Measurements from ENCODE around the gene PDLIM5. TPM values are rescaled to one million over a fixed set of nuclear protein-coding genes. Genes with fewer than 3 reads are reported as not detected.

The PDLIM5 gene
- total and polyA plus RNA-seq, 7 donors, result 215 to 840 (median 480) TPM

- intact Hi-C loops (cut with DNase I), result no loop called here
- no peaks in the 10 kb centered on the region for H3K4me1 ChIP-seq
- no peak overlapping the region for H3K4me3 ChIP-seq
- H3K9me3 ChIP-seq, result no peaks in the 10 kb centered on the region
- H3K27ac ChIP-seq, result no peak overlapping the region
- TF ChIP-seq CTCF (IDR thresholded peaks at IDR 0.05), result no peak
- H3K36me3 ChIP-seq (ENCODE audit: insufficient read depth in 1 of 2, low read depth in 1 of 2), result no peaks in the 10 kb centered on the region
- no peak for DNase-seq
- ATAC-seq, result no peak
- H3K27me3 ChIP-seq (ENCODE audit: insufficient read depth in 3 of 3, low read length in 2 of 3), result no peaks in the 10 kb centered on the region
- 86 to 90% (median 89%) methylated on average over 5 of the region's 5 CpGs for WGBS, 3 donors
These were observed 219.4 kb downstream of the PDLIM5 start for GRCh38 chr4:94671113-94671512.

DNA sequence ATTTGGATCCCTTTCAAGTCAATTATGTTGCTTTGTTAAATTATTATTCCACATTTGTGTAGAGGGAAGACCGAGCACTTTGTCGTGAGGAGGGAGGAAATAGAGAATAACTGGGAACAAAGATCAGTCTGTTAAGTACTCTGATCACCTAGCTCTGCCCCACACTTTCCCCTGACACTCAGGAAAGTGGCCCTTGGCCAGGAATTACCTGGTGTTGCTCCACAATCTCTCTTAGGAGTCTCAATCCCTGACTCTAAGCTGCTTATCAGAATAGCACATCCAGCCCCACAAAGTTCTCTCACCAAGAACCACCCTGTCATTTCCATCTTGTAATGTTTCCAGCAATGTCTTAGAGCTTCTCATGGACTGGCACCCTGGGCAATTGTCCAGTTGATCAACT, 222.2 kb downstream of the PDLIM5 start:
- no peak for ATAC-seq
- intact Hi-C loops (cut with DNase I), result no loop called here
- Histone ChIP-seq H3K27ac (no peak overlapping the region), H3K9me3 (no peaks in the 10 kb centered on the region), H3K4me1 (no peaks in the 10 kb centered on the region), H3K4me3 (no peak overlapping the region), H3K27me3 (ENCODE audit: insufficient read depth in 3 of 3, low read length in 2 of 3) (no peaks in the 10 kb centered on the region), H3K36me3 (ENCODE audit: insufficient read depth in 1 of 2, low read depth in 1 of 2) (no peaks in the 10 kb centered on the region)
- DNase-seq, result no peak
- WGBS, 3 donors, result 59 to 84% (median 83%) methylated on average over 2 of the region's 2 CpGs
- TF ChIP-seq CTCF (IDR thresholded peaks at IDR 0.05), result no peak

GRCh38 chr4:94676970-94677369, 225.2 kb downstream of the PDLIM5 start:
- no peaks in the 10 kb centered on the region for H3K9me3 ChIP-seq
- H3K4me3 ChIP-seq, result no peak overlapping the region
- DNase-seq (no peak), ATAC-seq (no peak)
- 31 to 46% (median 32%) methylated on average over 2 of the region's 2 CpGs for WGBS, 3 donors
- TF ChIP-seq CTCF (IDR thresholded peaks at IDR 0.05), result no peak
- H3K27ac ChIP-seq, result no peak overlapping the region
- H3K4me1 ChIP-seq, result no peaks in the 10 kb centered on the region
- intact Hi-C loops (cut with DNase I), result no loop called here
- no peaks in the 10 kb centered on the region for H3K27me3 ChIP-seq (ENCODE audit: insufficient read depth in 3 of 3, low read length in 2 of 3)
- no peaks in the 10 kb centered on the region for H3K36me3 ChIP-seq (ENCODE audit: insufficient read depth in 1 of 2, low read depth in 1 of 2)

DNA sequence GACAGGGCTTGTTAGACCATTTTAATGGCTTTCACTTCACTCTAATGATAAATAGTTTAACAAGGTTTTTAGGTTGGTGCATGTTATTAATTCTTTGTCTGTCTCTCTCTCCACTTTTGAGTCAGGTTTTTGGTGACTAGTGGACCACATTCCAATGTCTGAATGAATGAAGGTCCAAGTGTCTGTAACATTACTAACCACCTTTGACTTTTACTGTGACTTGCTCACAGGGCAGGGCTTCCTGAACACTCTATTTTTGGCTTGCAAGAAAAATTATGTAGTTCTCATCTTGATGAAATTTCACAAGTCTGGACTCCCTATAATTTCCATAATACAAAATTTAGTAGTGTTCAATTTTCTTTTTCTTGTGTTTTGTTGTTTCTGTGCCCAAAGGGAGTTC, 227.2 kb downstream of the PDLIM5 start:
- Histone ChIP-seq H3K9me3 (no peaks in the 10 kb centered on the region), H3K36me3 (ENCODE audit: insufficient read depth in 1 of 2, low read depth in 1 of 2) (no peaks in the 10 kb centered on the region), H3K4me1 (no peaks in the 10 kb centered on the region), H3K4me3 (no peak overlapping the region), H3K27ac (no peak overlapping the region), H3K27me3 (ENCODE audit: insufficient read depth in 3 of 3, low read length in 2 of 3) (no peaks in the 10 kb centered on the region)
- intact Hi-C loops (cut with DNase I), result no loop called here
- TF ChIP-seq CTCF (IDR thresholded peaks at IDR 0.05), result no peak
- ATAC-seq, result no peak
- no peak for DNase-seq

DNA sequence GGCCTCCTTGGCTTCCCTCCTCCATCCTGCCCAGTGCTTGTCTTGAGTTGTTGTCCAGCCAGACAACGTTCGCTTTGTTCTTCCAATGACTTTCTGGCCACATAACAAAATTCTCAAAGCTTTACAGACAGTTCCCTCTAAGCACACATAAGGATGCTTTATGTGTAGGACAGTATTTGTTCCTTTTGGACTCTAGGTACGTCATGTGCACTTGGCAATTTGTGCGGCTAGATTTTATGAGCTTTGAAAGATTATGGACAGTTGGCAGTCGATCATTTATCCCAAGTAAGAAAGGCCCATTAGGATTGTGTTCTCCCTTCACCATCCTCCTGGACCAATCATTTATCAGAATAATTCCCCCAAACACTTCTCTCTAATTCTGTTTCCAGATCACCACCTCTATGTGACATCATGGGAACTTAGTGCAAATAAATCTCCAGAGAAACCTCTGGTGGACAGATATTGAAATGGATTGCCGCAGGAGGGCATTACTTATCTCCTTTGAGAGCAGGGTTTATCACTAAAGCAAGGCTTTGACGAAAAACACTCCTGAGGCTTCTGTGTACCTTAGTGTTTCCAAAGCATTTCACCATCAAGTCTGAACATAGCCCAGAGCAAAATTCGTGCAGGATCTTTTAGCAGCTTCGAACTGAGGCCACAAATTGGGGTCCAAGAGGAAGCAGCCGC, 228.6 kb downstream of the PDLIM5 start:
- WGBS, 3 donors, result 83 to 88% (median 85%) methylated on average over 10 of the region's 10 CpGs

More for the DNA sequence above, 228.6 kb downstream of the PDLIM5 start:
- Histone ChIP-seq H3K4me3 (no peak overlapping the region), H3K4me1 (no peaks in the 10 kb centered on the region), H3K36me3 (ENCODE audit: insufficient read depth in 1 of 2, low read depth in 1 of 2) (no peaks in the 10 kb centered on the region), H3K27ac (no peak overlapping the region), H3K27me3 (ENCODE audit: insufficient read depth in 3 of 3, low read length in 2 of 3) (no peaks in the 10 kb centered on the region), H3K9me3 (no peaks in the 10 kb centered on the region)
- DNase-seq (no peak), ATAC-seq (no peak)
- intact Hi-C loops (cut with DNase I), result no loop called here
- TF ChIP-seq CTCF (IDR thresholded peaks at IDR 0.05), result no peak
